HL-60/S4 treated with retinoic acid at 250 ng/mL for 4 days and 3 days (cell line): ENCODE results near the gene PPP1R2.
"Not testable (repeated sequence)": the region's sequence is repeated elsewhere in the genome, so short reads cannot be mapped to it uniquely, and the experiment has no call there.

ENCODE experiments used
- in situ Hi-C: fragments of 300-500 bp; cut with MboI; formaldehyde crosslinking; loops from 2 replicates; pipeline ENCODE4 v1.7.0; 2022; ENCODE audit warnings: low sequenced_read_pairs

PPP1R2 gene

GRCh38 chr3:195542698-195543499 is at the start of gene PPP1R2:
TSS of gene PPP1R2 (minus strand) at chr3:195543325. CDS start at chr3:195543025, 300 bp downstream.
- in situ Hi-C loops: loop anchor here (10.0 kb wide), 1 partner anchor 868 kb away; the partner anchor contains the start of gene LSG1

GRCh38 chr3:195591852-195592251 is 48.7 kb upstream of the PPP1R2 start:
- in situ Hi-C loops: no loop called here

- in situ Hi-C loops: no loop called here
Observed at GRCh38 chr3:195591220-195591619, 48.1 kb upstream of the PPP1R2 start.

GRCh38 chr3:195590381-195590780 is 47.3 kb upstream of the PPP1R2 start:
- in situ Hi-C loops: not testable (repeated sequence)

- in situ Hi-C loops: not testable (repeated sequence)
Observed at GRCh38 chr3:195589796-195590195, 46.7 kb upstream of the PPP1R2 start.

GRCh38 chr3:195587824-195588223 is 44.7 kb upstream of the PPP1R2 start:
- in situ Hi-C loops: no loop called here

GRCh38 chr3:195587406-195587805 is 44.3 kb upstream of the PPP1R2 start:
- in situ Hi-C loops: no loop called here

GRCh38 chr3:195584543-195584870 is 41.4 kb upstream of the PPP1R2 start:
- in situ Hi-C loops: no loop called here

GRCh38 chr3:195583831-195584542 is 40.9 kb upstream of the PPP1R2 start, which contains the start of gene APOD:
TSS of gene APOD (minus strand) at chr3:195583940. CDS start at chr3:195579461, 4,479 bp downstream.
- in situ Hi-C loops: no loop called here

- in situ Hi-C loops: no loop called here
Observed at GRCh38 chr3:195582947-195583346, 39.8 kb upstream of the PPP1R2 start.

- in situ Hi-C loops: no loop called here
Observed at GRCh38 chr3:195580744-195581443, 37.8 kb upstream of the PPP1R2 start.

- in situ Hi-C loops: no loop called here
Observed at GRCh38 chr3:195579281-195579680, 36.2 kb upstream of the PPP1R2 start.

GRCh38 chr3:195578565-195578964 is 35.4 kb upstream of the PPP1R2 start:
- in situ Hi-C loops: no loop called here

- in situ Hi-C loops: no loop called here
Observed at GRCh38 chr3:195577645-195578177, 34.6 kb upstream of the PPP1R2 start.

GRCh38 chr3:195574497-195575304 is 31.6 kb upstream of the PPP1R2 start:
- in situ Hi-C loops: no loop called here

GRCh38 chr3:195573611-195574496 is 30.7 kb upstream of the PPP1R2 start:
- in situ Hi-C loops: no loop called here

- in situ Hi-C loops: no loop called here
Observed at GRCh38 chr3:195571361-195571760, 28.2 kb upstream of the PPP1R2 start.

- in situ Hi-C loops: no loop called here
Observed at GRCh38 chr3:195570912-195571311, 27.8 kb upstream of the PPP1R2 start.

- in situ Hi-C loops: no loop called here
Observed at GRCh38 chr3:195570344-195570743, 27.2 kb upstream of the PPP1R2 start.
